ENCODE results near the gene DCAF5.

DNA sequence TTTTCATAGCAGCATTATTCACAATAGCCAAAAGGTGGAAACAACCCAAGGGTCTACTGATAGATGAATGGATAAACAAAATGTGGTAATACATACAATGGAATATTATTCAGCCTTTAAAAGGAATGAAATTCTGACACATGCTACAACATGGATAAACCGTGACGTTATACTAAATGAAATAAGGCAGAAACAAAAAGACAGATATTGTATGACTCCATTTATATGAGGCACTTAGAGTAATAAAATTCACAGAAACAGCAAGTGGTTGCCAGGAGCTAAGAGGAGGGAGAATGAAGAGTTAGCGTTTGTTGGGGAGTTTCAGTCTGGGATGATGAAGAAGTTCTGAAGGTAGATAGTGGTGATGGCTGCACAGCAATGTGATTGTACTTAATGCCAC lies 76.6 kb downstream of the DCAF5 start:
- TF ChIP-seq POLR2A (IDR thresholded peaks at IDR 0.05), result no peak
- TF ChIP-seq, protein P1, sequence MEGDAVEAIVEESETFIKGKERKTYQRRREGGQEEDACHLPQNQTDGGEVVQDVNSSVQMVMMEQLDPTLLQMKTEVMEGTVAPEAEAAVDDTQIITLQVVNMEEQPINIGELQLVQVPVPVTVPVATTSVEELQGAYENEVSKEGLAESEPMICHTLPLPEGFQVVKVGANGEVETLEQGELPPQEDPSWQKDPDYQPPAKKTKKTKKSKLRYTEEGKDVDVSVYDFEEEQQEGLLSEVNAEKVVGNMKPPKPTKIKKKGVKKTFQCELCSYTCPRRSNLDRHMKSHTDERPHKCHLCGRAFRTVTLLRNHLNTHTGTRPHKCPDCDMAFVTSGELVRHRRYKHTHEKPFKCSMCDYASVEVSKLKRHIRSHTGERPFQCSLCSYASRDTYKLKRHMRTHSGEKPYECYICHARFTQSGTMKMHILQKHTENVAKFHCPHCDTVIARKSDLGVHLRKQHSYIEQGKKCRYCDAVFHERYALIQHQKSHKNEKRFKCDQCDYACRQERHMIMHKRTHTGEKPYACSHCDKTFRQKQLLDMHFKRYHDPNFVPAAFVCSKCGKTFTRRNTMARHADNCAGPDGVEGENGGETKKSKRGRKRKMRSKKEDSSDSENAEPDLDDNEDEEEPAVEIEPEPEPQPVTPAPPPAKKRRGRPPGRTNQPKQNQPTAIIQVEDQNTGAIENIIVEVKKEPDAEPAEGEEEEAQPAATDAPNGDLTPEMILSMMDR (IDR thresholded peaks at IDR 0.05), result no peak

All from tibial nerve (tissue), 3 donors.